Mesenchymal stem cell (in vitro differentiated cells and primary cell): Measurements from ENCODE around the gene LARGE2.

ENCODE experiments used
- DNase-seq: peaks from one replicate; pipeline ENCODE4 v3.0.0-alpha.2; 2013
- H2AFZ ChIP-seq: one replicate; pipeline ENCODE4 v1.6.1; 2013; ENCODE audit warnings: low read depth, mild to moderate bottlenecking, control low read depth, inconsistent platforms, low read length, moderate library complexity
- H2AK5ac ChIP-seq: 2 replicates; pipeline ENCODE4 v1.6.1; 2013; ENCODE audit warnings: low read length, moderate library complexity, mild to moderate bottlenecking, inconsistent platforms; ENCODE audit not compliant: severe bottlenecking
- H2BK120ac ChIP-seq: one replicate; pipeline ENCODE4 v1.6.1; 2013; ENCODE audit warnings: low read depth, mild to moderate bottlenecking, inconsistent platforms, low read length, moderate library complexity
- H2BK12ac ChIP-seq, 2 experiments: one replicate each; pipeline ENCODE4 v1.6.1; 2013; ENCODE audit warnings: inconsistent platforms in 2 of 2, low read length in 2 of 2, mild to moderate bottlenecking in 2 of 2, moderate library complexity in 2 of 2, control low read depth in 1 of 2
- H2BK15ac ChIP-seq: one replicate; pipeline ENCODE4 v1.6.1; 2013; ENCODE audit warnings: mild to moderate bottlenecking, low read depth, inconsistent platforms; ENCODE audit not compliant: poor library complexity, severe bottlenecking
- H2BK5ac ChIP-seq: 2 replicates; pipeline ENCODE4 v1.6.1; 2013; ENCODE audit warnings: low read depth, mild to moderate bottlenecking, low read length, control low read depth, inconsistent platforms; ENCODE audit not compliant: poor library complexity, severe bottlenecking
- H3K14ac ChIP-seq, 2 experiments: one replicate each; pipeline ENCODE4 v1.6.1; 2013; ENCODE audit warnings: inconsistent platforms in 2 of 2, low read length in 2 of 2, control low read depth in 1 of 2, mild to moderate bottlenecking in 1 of 2, moderate library complexity in 1 of 2
- H3K18ac ChIP-seq, 2 experiments: one replicate each; pipeline ENCODE4 v1.6.1; 2013; ENCODE audit warnings: inconsistent platforms in 2 of 2, low read length in 2 of 2, control low read depth in 1 of 2, low read depth in 1 of 2, mild to moderate bottlenecking in 1 of 2
- H3K23ac ChIP-seq, 2 experiments: one replicate each; pipeline ENCODE4 v1.6.1; 2013; ENCODE audit warnings: inconsistent platforms in 2 of 2, low read length in 2 of 2, mild to moderate bottlenecking in 2 of 2, moderate library complexity in 2 of 2, control low read depth in 1 of 2
- H3K27ac ChIP-seq: 2 replicates; pipeline ENCODE4 v1.5.1; 2013; ENCODE audit warnings: mild to moderate bottlenecking, moderate library complexity, low read length, control low read depth, inconsistent platforms; ENCODE audit not compliant: poor library complexity, severe bottlenecking
- H3K27me3 ChIP-seq, 2 experiments: 2 replicates each; pipeline versions ENCODE4 v1.6.1 to v1.7.0; 2013; ENCODE audit warnings: low read length in 2 of 2, mild to moderate bottlenecking in 2 of 2, moderate library complexity in 2 of 2, control low read depth in 1 of 2, inconsistent platforms in 1 of 2; ENCODE audit not compliant: control insufficient read depth in 1 of 2, insufficient read depth in 1 of 2
- H3K36me3 ChIP-seq, 2 experiments: 2 replicates each; pipeline versions ENCODE4 v1.6.1 to v1.7.0; 2013; ENCODE audit warnings: low read length in 2 of 2, control low read depth in 1 of 2, inconsistent platforms in 1 of 2, low read depth in 1 of 2, mild to moderate bottlenecking in 1 of 2; ENCODE audit not compliant: insufficient read depth in 2 of 2, control insufficient read depth in 1 of 2
- H3K4ac ChIP-seq, 2 experiments: one replicate each; pipeline ENCODE4 v1.6.1; 2013; ENCODE audit warnings: inconsistent platforms in 2 of 2, low read length in 2 of 2, mild to moderate bottlenecking in 2 of 2, moderate library complexity in 2 of 2, control low read depth in 1 of 2, low read depth in 1 of 2
- H3K4me1 ChIP-seq: 2 replicates; pipeline ENCODE4 v1.6.1; 2013; ENCODE audit warnings: low read depth, low read length, control low read depth; ENCODE audit not compliant: control insufficient read depth, insufficient read depth
- H3K4me2 ChIP-seq: 2 replicates; pipeline ENCODE4 v1.6.1; 2013; ENCODE audit warnings: low read length, mild to moderate bottlenecking, inconsistent platforms; ENCODE audit not compliant: poor library complexity, severe bottlenecking
- H3K4me3 ChIP-seq, 2 experiments: 2 replicates each; pipeline versions ENCODE4 v1.5.1 to v1.7.0; 2013; ENCODE audit warnings: low read length in 2 of 2, mild to moderate bottlenecking in 2 of 2, control low read depth in 1 of 2, low read depth in 1 of 2; ENCODE audit not compliant: insufficient read depth in 1 of 2
- H3K79me1 ChIP-seq: replicated peaks from 2 replicates; pipeline ENCODE4 v1.6.1; 2013; ENCODE audit warnings: mild to moderate bottlenecking, control low read depth, low read length, inconsistent platforms; ENCODE audit not compliant: poor library complexity, severe bottlenecking
- H3K9ac ChIP-seq: 2 replicates; pipeline ENCODE4 v1.7.0; 2013; ENCODE audit warnings: mild to moderate bottlenecking, low read length, moderate library complexity
- H3K9me3 ChIP-seq: 2 replicates; pipeline ENCODE4 v1.7.0; 2013; ENCODE audit warnings: mild to moderate bottlenecking, low read length; ENCODE audit not compliant: control insufficient read depth
- H4K8ac ChIP-seq: one replicate; pipeline ENCODE4 v1.6.1; 2013; ENCODE audit warnings: inconsistent platforms, mild to moderate bottlenecking, low read length, moderate library complexity
- H4K91ac ChIP-seq: one replicate; pipeline ENCODE4 v1.6.1; 2013; ENCODE audit warnings: mild to moderate bottlenecking, low read length, inconsistent platforms
- WGBS: methylation state at CpG from one replicate; pipeline ENCODE4 v1.1.7; 2013; ENCODE audit warnings: mixed read lengths; 5-methylcytosine and 5-hydroxymethylcytosine counted together

LARGE2 gene

GRCh38 chr11:45890886-45891550, 31.4 kb upstream of the LARGE2 start:
- H3K23ac ChIP-seq, result no peak overlapping the region
- 82% methylated on average over 9 of the region's 9 CpGs for WGBS

GRCh38 chr11:45892856-45893255, 29.6 kb upstream of the LARGE2 start:
- Histone ChIP-seq H3K18ac (no peak overlapping the region), H3K9me3 (no peaks in the 10 kb centered on the region), H3K23ac (no peak overlapping the region), H2AK5ac (no peak overlapping the region), H2AFZ (no peak overlapping the region), H2BK12ac (no peak overlapping the region), H3K9ac (no peak overlapping the region), H2BK15ac (no peak overlapping the region), H2BK120ac (no peak overlapping the region), H3K27ac (no peak overlapping the region), H3K36me3 (no peaks in the 10 kb centered on the region), H4K8ac (no peak overlapping the region), H3K79me1 (no peaks in the 10 kb centered on the region), H3K14ac (no peak overlapping the region), H3K4me3 (no peak overlapping the region), H4K91ac (no peak overlapping the region), H2BK5ac (no peak overlapping the region), H3K4me1 (peaks cover 3% of the 10 kb centered on the region), H3K27me3 (peaks cover 42 to 68% of the 10 kb centered on the region in 2 experiments), H3K4ac (no peak overlapping the region), H3K4me2 (no peak overlapping the region)
- no peak for DNase-seq
- 79% methylated on average over 5 of the region's 5 CpGs for WGBS

More at GRCh38 chr11:45890886-45891550, 31.4 kb upstream of the LARGE2 start:
- H3K9me3 ChIP-seq, result no peaks in the 10 kb centered on the region
- no peak overlapping the region for H2BK12ac ChIP-seq
- no peak overlapping the region for H2BK120ac ChIP-seq
- no peak overlapping the region for H4K8ac ChIP-seq
- H2AFZ ChIP-seq, result no peak overlapping the region
- DNase-seq, result no peak
- no peaks in the 10 kb centered on the region for H3K36me3 ChIP-seq
- H2BK15ac ChIP-seq, result no peak overlapping the region
- H3K4ac ChIP-seq, result no peak overlapping the region
- peaks cover 3% of the 10 kb centered on the region for H3K4me1 ChIP-seq
- H3K18ac ChIP-seq, result no peak overlapping the region
- no peak overlapping the region for H3K9ac ChIP-seq
- no peak overlapping the region for H2BK5ac ChIP-seq
- no peaks in the 10 kb centered on the region for H3K79me1 ChIP-seq
- H3K4me3 ChIP-seq, result no peak overlapping the region
- no peak overlapping the region for H2AK5ac ChIP-seq
- no peak overlapping the region for H3K4me2 ChIP-seq
- no peak overlapping the region for H3K14ac ChIP-seq
- peaks cover 44 to 69% of the 10 kb centered on the region in 2 experiments for H3K27me3 ChIP-seq
- H4K91ac ChIP-seq, result no peak overlapping the region
- H3K27ac ChIP-seq, result no peak overlapping the region

- no peak for DNase-seq
- Histone ChIP-seq H3K36me3 (no peaks in the 10 kb centered on the region), H3K4me2 (no peak overlapping the region), H3K4ac (no peak overlapping the region), H2BK15ac (no peak overlapping the region), H2AFZ (no peak overlapping the region), H2BK120ac (no peak overlapping the region), H4K8ac (no peak overlapping the region), H2AK5ac (no peak overlapping the region), H3K27ac (no peak overlapping the region), H3K4me1 (peaks cover 9% of the 10 kb centered on the region), H3K4me3 (no peak overlapping the region), H3K14ac (no peak overlapping the region), H3K23ac (peak overlapping the region in 1 of 2 experiments; percentile 25), H4K91ac (no peak overlapping the region), H3K9me3 (no peaks in the 10 kb centered on the region), H3K79me1 (no peaks in the 10 kb centered on the region), H2BK12ac (no peak overlapping the region), H3K27me3 (peaks cover 42 to 71% of the 10 kb centered on the region in 2 experiments), H2BK5ac (no peak overlapping the region), H3K18ac (no peak overlapping the region), H3K9ac (no peak overlapping the region)
- WGBS, result 75% methylated on average over 6 of the region's 6 CpGs
Observed at GRCh38 chr11:45894555-45895247, 27.8 kb upstream of the LARGE2 start.

GRCh38 chr11:45895553-45896259, 26.8 kb upstream of the LARGE2 start:
- Histone ChIP-seq H2AK5ac (no peak overlapping the region), H3K79me1 (peaks cover 2% of the 10 kb centered on the region), H3K27me3 (peaks cover 42 to 65% of the 10 kb centered on the region in 2 experiments), H2BK15ac (no peak overlapping the region), H3K36me3 (no peaks in the 10 kb centered on the region), H3K4me1 (peaks cover 16% of the 10 kb centered on the region), H3K18ac (no peak overlapping the region), H3K4ac (no peak overlapping the region), H3K4me3 (no peak overlapping the region), H3K4me2 (no peak overlapping the region), H4K8ac (no peak overlapping the region), H3K23ac (no peak overlapping the region), H3K14ac (no peak overlapping the region), H2BK120ac (no peak overlapping the region), H3K27ac (no peak overlapping the region), H2BK5ac (no peak overlapping the region), H2BK12ac (no peak overlapping the region), H3K9ac (no peak overlapping the region), H2AFZ (no peak overlapping the region), H3K9me3 (no peaks in the 10 kb centered on the region), H4K91ac (no peak overlapping the region)
- 81% methylated on average over 6 of the region's 8 CpGs for WGBS
- DNase-seq, result no peak
